ENCODE measurements around the gene SLC24A3.

The SLC24A3 gene

GRCh38 chr20:19725814-19726525 lies 513.5 kb downstream of the SLC24A3 start (continued):
- TF ChIP-seq CSRNP3 (CRISPR knock-in tag; IDR thresholded peaks at IDR 0.05): no peak
- no peak for TF ChIP-seq BACH2 (CRISPR knock-in tag; IDR thresholded peaks at IDR 0.05; ENCODE audit: borderline replicate concordance)
- no peak for TF ChIP-seq TOX (CRISPR knock-in tag; IDR thresholded peaks at IDR 0.05; ENCODE audit: borderline replicate concordance)
- no peak for TF ChIP-seq RARB (CRISPR knock-in tag; IDR thresholded peaks at IDR 0.05)
- no peak for TF ChIP-seq ESRRG (CRISPR knock-in tag; IDR thresholded peaks at IDR 0.05)
- TF ChIP-seq ZNF565 (CRISPR knock-in tag; conservative IDR thresholded peaks at IDR 0.05; ENCODE audit: low read depth): no peak
- no peak for TF ChIP-seq ISL1 (CRISPR knock-in tag; IDR thresholded peaks at IDR 0.05)
- TF ChIP-seq GLIS3 (CRISPR knock-in tag; IDR thresholded peaks at IDR 0.05): no peak

GRCh38 chr20:19727251-19727847 lies 514.9 kb downstream of the SLC24A3 start:
- TF ChIP-seq ZC3H10 (CRISPR knock-in tag; IDR thresholded peaks at IDR 0.05): no peak
- TF ChIP-seq TOX (CRISPR knock-in tag; IDR thresholded peaks at IDR 0.05; ENCODE audit: borderline replicate concordance): no peak
- no peak for TF ChIP-seq SNAI2 (CRISPR knock-in tag; IDR thresholded peaks at IDR 0.05)
- ATAC-seq: no peak

- no peak for ATAC-seq
- no peak for TF ChIP-seq ZNF8 (CRISPR knock-in tag; IDR thresholded peaks at IDR 0.05)
- TF ChIP-seq ZNF565 (CRISPR knock-in tag; conservative IDR thresholded peaks at IDR 0.05; ENCODE audit: low read depth): no peak
- TF ChIP-seq CSDC2 (CRISPR knock-in tag; IDR thresholded peaks at IDR 0.05): no peak
These were observed 517.2 kb downstream of the SLC24A3 start for GRCh38 chr20:19729672-19730071.

GRCh38 chr20:19730706-19731105 lies 518.3 kb downstream of the SLC24A3 start:
- ATAC-seq: no peak
- TF ChIP-seq ZNF565 (CRISPR knock-in tag; conservative IDR thresholded peaks at IDR 0.05; ENCODE audit: low read depth) (no peak), ZFP3 (CRISPR knock-in tag; IDR thresholded peaks at IDR 0.05) (no peak), BACH2 (CRISPR knock-in tag; IDR thresholded peaks at IDR 0.05; ENCODE audit: borderline replicate concordance) (no peak), ZC3H10 (CRISPR knock-in tag; IDR thresholded peaks at IDR 0.05) (no peak), TOX (CRISPR knock-in tag; IDR thresholded peaks at IDR 0.05; ENCODE audit: borderline replicate concordance) (no peak), RARB (CRISPR knock-in tag; IDR thresholded peaks at IDR 0.05) (no peak), CREB5 (CRISPR knock-in tag; IDR thresholded peaks at IDR 0.05; ENCODE audit: low read depth) (no peak), PATZ1 (CRISPR knock-in tag; IDR thresholded peaks at IDR 0.05; ENCODE audit: borderline replicate concordance) (no peak), POU6F1 (CRISPR knock-in tag; IDR thresholded peaks at IDR 0.05; ENCODE audit: borderline replicate concordance, low read depth) (no peak), SNAI2 (CRISPR knock-in tag; IDR thresholded peaks at IDR 0.05) (no peak), PPARA (CRISPR knock-in tag; IDR thresholded peaks at IDR 0.05; ENCODE audit: borderline replicate concordance) (no peak), ZNF8 (CRISPR knock-in tag; IDR thresholded peaks at IDR 0.05) (no peak), ZFP30 (CRISPR knock-in tag; IDR thresholded peaks at IDR 0.05) (no peak), ARNTL (CRISPR knock-in tag; IDR thresholded peaks at IDR 0.05; ENCODE audit: borderline replicate concordance, low read depth) (no peak), TCF4 (CRISPR knock-in tag; IDR thresholded peaks at IDR 0.05; ENCODE audit: borderline replicate concordance) (no peak), CSDC2 (CRISPR knock-in tag; IDR thresholded peaks at IDR 0.05) (no peak), ESRRG (CRISPR knock-in tag; IDR thresholded peaks at IDR 0.05) (no peak), ZNF70 (CRISPR knock-in tag; IDR thresholded peaks at IDR 0.05) (no peak)
